Vagina (tissue), 2 donors: ENCODE data around the gene ZGLP1.

ENCODE experiments used
- POLR2A ChIP-seq, 2 donors: fragments of 450-650 bp; IDR thresholded peaks; one replicate each; pipeline ENCODE4 v1.6.1; 2017; ENCODE audit warnings: antibody characterized with exemption in 2 of 2, mild to moderate bottlenecking in 2 of 2, moderate library complexity in 2 of 2
- POLR2AphosphoS5 ChIP-seq, 2 donors: sonication (generic); formaldehyde crosslinking; IDR thresholded peaks; one replicate each; pipeline ENCODE4 v1.9.0; 2017; ENCODE audit warnings: antibody characterized with exemption in 2 of 2, mild to moderate bottlenecking in 2 of 2, low read depth in 1 of 2; ENCODE audit not compliant: insufficient read depth in 1 of 2
- TF ChIP-seq, protein P1 (sequence below), 3 experiments: fragments of 450-650 bp in 2 of 3; fragments of 200-600 bp in 1 of 3; sonication (generic) in 1 of 3; IDR thresholded peaks; one replicate each; pipeline ENCODE4 v1.5.1; 2017 to 2019; ENCODE audit warnings: antibody characterized with exemption in 3 of 3, mild to moderate bottlenecking in 2 of 3, moderate library complexity in 2 of 3

DNA sequence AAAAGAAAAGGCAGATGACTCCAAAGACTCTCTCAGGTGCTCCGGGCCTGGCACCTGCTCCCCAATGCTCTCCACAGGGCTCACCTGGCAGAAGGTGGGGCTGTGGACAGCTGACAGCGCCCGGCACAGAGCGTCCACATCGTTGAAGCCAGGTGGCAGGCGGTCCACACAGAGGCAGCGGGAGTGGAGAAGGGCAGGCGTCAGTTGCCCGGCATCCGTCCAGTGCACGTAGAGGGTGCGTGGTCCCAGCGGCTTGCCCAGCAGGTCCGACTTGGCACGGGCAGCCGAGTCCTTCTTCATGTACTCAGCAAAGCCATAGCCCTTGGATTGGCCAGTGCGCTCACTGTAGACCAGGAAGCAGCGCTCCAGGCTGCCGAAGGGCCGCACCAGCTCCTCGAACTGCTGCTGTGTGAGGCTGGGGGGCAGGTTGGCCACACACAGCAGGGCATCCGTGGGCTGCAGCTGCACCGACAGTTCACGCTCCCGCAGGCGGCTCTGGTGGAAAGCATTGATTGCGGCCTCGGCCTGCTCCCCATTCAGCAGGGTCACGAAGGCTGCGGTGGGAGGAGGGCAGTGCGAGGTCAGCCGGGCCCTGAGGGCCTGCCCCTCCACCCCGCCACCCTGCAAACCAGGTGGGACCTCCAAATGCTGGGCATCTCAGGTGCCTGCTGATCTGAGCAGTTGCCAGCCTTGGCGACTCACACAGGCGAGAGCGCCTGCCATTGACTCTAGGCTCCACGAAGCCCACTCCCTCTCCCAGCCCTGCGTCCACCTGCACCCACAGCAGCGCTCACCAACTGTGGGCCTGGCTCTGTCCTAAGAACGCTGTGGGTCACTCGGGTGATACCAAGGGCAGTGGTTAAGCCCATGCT is 19.2 kb upstream of the ZGLP1 start:
- TF ChIP-seq, protein P1, sequence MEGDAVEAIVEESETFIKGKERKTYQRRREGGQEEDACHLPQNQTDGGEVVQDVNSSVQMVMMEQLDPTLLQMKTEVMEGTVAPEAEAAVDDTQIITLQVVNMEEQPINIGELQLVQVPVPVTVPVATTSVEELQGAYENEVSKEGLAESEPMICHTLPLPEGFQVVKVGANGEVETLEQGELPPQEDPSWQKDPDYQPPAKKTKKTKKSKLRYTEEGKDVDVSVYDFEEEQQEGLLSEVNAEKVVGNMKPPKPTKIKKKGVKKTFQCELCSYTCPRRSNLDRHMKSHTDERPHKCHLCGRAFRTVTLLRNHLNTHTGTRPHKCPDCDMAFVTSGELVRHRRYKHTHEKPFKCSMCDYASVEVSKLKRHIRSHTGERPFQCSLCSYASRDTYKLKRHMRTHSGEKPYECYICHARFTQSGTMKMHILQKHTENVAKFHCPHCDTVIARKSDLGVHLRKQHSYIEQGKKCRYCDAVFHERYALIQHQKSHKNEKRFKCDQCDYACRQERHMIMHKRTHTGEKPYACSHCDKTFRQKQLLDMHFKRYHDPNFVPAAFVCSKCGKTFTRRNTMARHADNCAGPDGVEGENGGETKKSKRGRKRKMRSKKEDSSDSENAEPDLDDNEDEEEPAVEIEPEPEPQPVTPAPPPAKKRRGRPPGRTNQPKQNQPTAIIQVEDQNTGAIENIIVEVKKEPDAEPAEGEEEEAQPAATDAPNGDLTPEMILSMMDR (IDR thresholded peaks at IDR 0.05), result no peak
- TF ChIP-seq POLR2A (IDR thresholded peaks at IDR 0.05), result no peak
- no peak for TF ChIP-seq POLR2AphosphoS5 (IDR thresholded peaks at IDR 0.05; ENCODE audit: insufficient read depth in 1 of 2, low read depth in 1 of 2)
